GM18867 (cell line): ENCODE results near the gene MIPEP.
"Not testable (repeated sequence)": the region's sequence is repeated elsewhere in the genome, so short reads cannot be mapped to it uniquely, and the experiment has no call there.

Experiments
- ATAC-seq: cut with Tn5 transposase; IDR thresholded peaks from one replicate; pipeline ENCODE4 v1.9.1; 2021; ENCODE audit warnings: mild to moderate bottlenecking, moderate library complexity; ENCODE audit not compliant: unreplicated experiment

The MIPEP gene

DNA sequence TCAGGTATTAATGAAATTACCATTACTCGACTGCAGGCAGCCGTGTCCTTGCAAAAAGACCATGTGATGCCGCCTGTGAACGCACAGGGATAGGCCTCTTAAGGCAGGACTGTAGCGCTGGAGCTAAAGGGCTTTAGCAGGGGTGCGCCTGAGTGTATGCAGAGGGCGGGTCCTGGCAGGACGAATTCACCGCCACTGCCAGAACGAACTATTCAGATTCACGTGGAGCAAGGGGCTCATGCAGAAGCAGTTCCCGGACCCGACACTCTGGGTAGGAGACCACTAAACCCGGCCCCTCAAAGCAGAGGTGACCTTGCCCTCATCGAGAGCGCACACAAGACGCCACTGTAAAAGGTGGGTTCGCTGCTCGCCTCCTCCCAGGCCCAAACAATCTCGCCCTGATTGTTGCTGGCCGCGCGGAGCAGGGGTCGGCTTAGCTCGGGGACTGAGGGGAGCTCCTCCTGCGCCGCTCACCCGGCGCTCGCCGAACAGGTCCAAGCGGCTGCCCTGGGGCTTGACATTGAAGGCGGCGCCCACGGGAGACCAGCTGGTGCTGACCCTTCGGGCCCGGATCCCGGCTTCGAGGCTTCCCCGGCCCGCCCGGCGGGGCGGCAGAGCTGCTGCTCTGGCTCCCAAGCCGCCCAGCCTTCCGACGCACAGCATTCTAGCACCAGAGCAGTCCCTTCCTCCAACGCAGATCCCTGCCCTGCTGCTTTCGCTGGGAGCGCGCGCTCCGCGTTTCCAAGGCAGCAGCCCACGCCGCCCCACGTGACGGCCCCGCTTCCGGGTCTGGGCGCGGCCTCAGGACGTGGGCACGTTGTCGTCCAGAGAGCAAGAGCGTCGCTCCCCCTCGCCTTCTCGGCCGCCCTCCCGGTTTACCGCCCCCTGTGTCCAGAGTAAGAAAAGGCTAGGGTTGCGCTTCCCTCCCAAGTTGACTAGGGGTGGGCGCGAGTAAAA, at the start of gene MIPEP:
Gene MIPEP (minus strand): TSS at position 743 of the 957 bp plus-strand sequence. CDS start 80 bp downstream, at position 663.
- ATAC-seq = peak; percentile 96

DNA sequence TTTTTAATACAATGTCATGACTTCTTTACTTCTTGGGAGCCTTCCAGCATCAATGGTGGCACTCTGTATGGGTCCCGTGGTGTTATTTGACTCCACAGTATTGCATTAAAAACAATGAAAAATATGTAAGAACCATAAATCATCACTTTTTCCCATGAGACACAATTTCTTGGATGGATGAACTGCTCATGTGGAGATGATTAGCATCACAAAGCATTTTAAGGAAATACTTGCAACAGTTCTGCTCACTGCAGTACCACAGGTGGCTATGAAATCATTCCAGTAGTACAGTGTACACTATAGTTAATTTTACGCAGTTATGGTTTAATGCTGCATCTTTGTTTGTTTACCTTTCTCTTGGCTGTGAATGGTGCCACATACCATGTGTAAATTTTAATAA, 45.3 kb upstream of the MIPEP start:
- no peak for ATAC-seq

- ATAC-seq = no peak
Observed at GRCh38 chr13:23928985-23929384, 39.8 kb upstream of the MIPEP start.

GRCh38 chr13:23923031-23923430, 33.8 kb upstream of the MIPEP start:
- ATAC-seq = no peak

GRCh38 chr13:23922005-23922932, 33.1 kb upstream of the MIPEP start:
- ATAC-seq = no peak

GRCh38 chr13:23921451-23921888, 32.3 kb upstream of the MIPEP start:
- ATAC-seq = no peak

GRCh38 chr13:23919006-23919405, 29.8 kb upstream of the MIPEP start:
- ATAC-seq = no peak

- no peak for ATAC-seq
Observed at GRCh38 chr13:23918208-23918607, 29.0 kb upstream of the MIPEP start.

DNA sequence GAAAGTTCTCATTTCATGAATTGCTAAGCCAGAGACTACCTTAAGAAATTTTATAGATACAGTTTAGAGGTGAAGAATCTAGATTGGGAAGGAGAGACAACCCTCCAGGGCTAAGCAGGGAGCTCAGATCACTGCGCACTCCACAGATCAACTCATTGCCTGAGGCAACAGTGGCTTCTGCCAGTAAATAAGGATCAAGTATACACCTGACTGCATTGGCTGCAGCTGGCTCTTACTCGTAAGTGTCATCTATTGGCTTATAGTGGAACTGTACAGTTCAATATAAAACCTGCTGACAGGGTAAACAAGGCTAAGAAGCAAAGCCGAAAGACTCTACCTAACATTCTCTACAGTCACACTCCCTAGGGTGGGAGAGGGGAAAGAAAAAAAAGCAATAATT, 26.1 kb upstream of the MIPEP start:
- no peak for ATAC-seq

DNA sequence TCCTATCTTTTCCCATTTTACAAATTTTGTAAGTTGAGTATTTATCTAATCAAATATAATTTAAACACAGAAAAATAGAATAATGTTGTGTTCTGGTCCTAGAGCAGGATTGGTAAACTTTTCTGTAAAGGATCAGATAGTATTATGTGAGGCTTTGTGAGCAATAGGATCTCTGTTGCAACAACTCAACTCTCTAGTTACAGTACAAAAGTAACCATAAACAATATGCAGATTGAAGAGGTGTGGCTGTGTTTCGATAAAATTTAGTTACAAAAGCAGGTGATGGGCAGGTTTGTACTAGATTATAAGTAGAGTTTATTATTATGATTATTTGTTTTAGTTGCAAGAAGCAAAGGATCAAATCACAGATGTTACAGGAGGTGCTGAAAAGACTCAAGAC, 23.3 kb upstream of the MIPEP start:
- ATAC-seq = no peak

GRCh38 chr13:23909606-23910005, 20.4 kb upstream of the MIPEP start:
- ATAC-seq = no peak

DNA sequence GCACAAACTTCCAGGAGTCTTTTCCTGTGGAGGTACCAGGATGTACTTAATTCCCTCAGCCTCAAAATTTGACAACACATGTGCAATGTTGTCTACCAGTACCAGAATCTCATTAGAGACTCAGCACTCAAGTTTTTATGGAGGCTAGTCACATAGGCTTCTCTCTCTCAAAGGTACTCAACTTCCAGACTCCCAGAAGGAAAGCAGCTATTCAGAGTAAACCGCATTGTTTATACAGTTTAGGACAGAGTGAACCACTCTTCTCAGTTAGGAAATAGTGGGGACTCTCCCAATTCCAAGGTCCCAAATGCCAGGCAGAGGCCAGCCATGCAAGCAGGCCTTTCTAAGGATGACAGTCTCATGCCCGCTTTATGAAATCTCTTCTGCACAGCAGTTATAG, 16.6 kb upstream of the MIPEP start:
- no peak for ATAC-seq

DNA sequence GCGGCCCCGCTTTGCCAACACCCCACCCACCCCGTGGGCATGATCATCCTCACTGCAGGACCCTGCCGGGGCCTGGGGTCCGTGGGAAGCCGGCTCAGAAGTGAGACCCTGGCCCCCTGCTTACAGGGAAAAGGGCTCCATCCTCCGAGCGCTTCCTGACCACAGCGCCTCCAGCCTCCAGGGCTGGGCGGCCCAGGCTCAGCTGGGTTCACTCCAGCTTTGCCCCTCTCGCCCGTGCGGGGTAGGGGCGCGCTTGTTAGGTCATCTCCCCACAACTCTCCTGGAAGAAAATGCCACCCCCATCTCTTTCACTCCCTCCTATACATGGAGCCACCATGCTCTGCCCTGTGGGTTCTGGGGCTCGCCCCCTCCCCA, 14.7 kb upstream of the MIPEP start:
- no peak for ATAC-seq

DNA sequence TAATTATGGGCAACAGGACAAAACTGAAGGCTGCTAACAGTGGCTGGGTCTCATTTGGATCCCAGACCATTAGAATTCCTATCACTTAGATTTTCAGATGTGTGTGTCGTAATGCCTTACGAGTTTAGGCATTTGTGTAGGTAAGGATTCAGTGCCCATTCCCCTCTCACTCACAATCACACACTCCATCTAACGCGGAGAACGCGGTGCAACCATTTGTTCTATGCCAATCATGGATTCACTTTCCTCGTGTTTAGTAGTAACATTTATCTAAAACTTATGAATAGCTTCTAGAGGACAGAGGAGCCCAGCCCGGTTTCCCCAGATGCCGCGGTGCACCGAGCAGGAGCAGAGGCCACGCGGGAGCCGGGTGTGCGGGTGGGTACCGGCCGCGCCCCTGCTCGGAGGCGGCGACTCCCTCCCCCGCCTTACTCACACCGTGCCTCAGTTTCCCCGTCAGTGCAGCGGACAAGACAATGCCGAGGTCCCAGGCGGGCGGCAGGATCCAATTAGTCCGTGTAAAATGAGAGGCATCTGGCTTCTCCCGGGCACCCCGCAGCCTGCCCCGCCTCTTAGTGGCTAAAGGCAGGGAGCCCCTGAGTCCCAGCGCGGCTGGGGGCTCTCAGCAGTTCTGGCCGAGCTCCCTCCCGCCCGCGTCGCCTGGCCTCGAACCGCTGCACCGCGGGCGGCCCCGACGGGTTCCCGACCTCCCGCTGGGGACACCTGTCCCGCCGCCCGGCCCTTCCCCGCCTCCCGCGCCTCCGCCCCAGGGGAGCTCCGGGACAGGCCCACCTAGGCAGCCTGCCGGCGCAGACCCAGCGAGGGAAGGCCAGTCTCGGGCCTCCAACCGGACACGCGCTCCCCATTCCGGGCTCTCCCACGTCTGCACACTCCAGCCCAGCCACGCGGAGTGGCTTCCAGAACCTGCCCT, 14.0 kb upstream of the MIPEP start:
- no peak for ATAC-seq

GRCh38 chr13:23901365-23901764, 12.2 kb upstream of the MIPEP start:
- ATAC-seq = no peak

DNA sequence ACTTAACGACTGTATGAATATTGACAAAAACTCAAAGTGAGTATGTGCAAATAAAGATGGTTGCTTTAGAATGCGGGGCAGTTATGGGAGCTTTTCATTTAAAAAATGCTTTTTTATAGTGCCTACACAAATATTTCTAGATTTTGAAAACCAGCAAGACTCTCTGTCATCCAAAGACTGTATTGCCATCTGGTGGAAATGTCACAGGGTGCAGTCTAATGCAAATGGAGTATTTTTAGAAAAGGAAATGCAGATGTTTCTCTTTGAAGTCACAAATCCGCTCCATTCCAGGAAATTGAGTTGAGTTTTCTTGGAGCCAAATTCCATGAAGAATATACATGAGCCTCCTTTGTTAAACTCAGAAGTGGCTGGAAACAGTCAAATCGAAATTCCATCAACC, 10.4 kb upstream of the MIPEP start:
- ATAC-seq = peak; percentile 49

DNA sequence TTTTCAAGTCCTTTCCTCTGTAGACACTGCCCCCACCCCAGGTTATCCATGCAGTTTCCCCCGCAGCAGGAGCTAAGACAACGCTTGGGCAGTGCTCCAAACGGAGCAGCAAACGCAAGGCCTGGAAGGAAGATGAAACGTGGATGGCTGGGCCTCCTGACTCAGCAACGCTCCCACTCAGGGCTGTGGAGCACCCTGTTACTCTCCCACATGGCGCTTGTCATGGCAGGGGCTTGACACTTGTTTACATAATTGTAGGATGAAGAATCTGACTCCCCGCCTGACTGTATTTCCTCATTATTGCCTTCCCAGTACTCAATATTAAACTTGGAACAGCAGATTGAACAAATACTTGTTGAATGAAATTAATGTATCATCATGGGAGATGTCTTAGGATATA, 8.9 kb upstream of the MIPEP start:
- ATAC-seq = no peak

GRCh38 chr13:23897452-23897919, 8.3 kb upstream of the MIPEP start, which contains the start of gene C1QTNF9B:
Gene C1QTNF9B (minus strand): TSS chr13:23897502.
- ATAC-seq = not testable (repeated sequence)

- not testable (repeated sequence) for ATAC-seq
Observed at GRCh38 chr13:23894746-23895145, 5.5 kb upstream of the MIPEP start.

DNA sequence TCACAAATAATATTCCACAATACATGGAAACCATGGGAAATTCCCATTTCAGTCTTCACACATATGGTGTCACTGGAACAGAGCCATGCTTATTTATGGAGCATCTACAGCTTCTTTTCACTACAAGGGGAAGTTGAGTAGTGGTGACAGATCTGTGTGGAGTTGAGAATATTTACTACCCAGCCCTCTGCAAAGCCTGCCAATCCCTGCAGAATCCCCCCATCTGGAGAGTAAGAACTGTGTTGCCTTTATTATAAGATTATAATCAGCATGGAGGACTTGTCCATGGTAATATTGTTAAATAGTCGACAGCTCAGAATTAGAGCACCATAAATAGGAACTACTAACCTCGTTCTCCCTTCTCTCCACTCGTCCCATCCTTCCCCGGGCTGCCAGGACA, 4.6 kb upstream of the MIPEP start:
- not testable (repeated sequence) for ATAC-seq
